Stimulated activated CD8-positive, alpha-beta memory T cell treated with anti-CD3 and anti-CD28 coated beads, Interleukin-15, amount 100 ng/mL, for 1 hour (primary cell): Measurements from ENCODE around the gene MEGF11.

Source experiments
- DNase-seq: peaks from one replicate; pipeline ENCODE4 v3.0.0-alpha.2; 2020; ENCODE audit warnings: low read depth

MEGF11 gene

DNA sequence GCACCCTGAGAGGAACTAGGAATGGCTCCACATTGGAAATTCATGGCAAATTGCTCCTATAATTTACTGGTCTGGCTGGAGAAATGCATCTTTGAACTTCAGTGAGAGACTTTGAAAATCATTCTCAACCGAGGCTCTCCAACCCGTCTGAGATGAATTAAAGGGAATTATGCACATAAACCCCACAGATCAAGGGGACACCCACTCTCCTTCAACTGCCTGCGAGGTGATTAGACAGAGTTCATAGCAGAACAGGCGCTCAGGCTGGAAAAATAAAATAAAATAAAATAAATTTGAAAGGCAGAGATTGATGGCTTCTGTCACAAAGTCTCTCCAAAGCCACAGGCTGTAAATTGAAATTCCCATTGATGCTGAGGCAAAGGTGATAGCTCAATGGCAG is 37.7 kb downstream of the MEGF11 start:
- no peak for DNase-seq

- no peak for DNase-seq
Measured at GRCh38 chr15:66214246-66214645, 39.3 kb downstream of the MEGF11 start.

DNA sequence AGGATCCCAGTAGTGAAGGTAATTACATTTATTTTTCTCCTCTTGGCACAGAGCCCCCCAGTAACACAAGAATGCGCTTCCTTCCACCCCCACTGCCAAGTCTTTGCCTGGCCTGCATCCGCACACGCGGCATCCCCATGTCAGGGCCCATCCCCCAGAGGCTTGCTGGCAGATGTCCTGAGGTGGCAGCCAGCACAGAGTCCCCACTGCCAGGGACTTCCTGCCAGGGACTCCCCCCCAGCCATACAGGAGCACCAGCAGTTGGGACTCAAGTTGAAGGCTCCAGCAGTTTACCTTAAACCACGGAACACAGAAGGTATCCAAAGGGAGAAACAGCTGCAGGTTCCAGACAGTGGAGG is 41.0 kb downstream of the MEGF11 start:
- no peak for DNase-seq

DNA sequence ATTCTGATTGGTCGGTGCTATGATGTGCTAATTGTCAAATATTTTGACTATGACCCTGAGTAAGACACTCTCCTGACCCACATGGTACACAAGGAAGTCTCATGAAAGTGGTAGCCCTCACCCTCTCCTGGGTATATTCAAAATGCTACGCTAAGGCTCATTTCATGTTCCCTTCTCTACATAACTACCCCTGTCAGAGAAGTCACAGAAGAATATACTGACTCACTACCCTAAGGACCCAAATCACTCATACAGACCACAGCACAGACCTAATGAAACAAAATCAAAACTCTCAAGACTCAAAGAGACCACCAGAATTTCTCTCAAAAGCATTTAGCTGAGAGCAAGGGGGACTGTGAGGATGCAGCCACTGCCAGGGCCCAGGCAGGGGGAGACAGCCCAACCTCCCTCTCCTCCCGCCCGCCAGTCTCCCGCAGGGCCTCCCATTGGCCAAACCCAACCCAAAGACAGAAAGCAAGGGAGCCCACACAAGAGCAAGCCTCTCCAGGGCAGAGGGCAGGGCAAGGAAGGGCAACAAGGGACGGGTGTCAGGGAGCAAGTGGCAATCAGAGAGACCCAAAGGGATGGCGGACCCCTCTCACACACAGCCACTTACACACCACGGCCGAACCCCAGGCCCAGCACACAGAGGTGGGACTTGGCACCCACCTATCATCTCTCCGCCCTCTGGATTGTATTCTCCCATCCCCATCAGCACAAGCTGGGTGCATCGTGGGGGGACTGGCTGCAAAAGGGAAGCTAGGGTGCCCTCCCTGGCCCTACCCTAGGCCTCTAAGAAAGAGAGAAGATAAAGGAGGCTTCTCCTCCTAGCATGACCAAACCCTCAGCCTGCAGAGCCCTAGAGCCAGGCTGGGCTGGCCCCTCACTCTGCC is 41.6 kb downstream of the MEGF11 start:
- no peak for DNase-seq

- no peak for DNase-seq
Measured at GRCh38 chr15:66210684-66211083, 42.9 kb downstream of the MEGF11 start.

GRCh38 chr15:66198757-66199156 is 54.8 kb downstream of the MEGF11 start:
- DNase-seq = no peak

DNA sequence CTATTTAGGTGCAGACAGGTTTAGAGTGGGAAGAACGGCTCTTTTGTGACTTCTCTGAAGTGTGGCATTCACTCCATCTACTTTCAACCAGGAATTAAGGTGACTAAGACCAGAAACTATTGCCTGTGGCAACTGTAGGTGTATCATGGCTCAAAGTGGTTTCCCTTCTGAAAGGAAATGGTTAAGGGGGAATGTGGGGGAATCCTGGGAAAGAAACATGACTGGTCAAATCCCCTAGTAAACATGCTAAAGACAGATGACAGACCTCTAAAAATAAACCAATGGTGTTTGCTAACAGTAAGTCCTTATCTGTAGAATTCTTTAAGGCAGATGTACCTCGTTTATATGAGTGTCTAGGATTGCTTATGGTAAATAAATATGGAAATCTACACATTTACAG is 56.9 kb downstream of the MEGF11 start:
- DNase-seq = no peak

DNA sequence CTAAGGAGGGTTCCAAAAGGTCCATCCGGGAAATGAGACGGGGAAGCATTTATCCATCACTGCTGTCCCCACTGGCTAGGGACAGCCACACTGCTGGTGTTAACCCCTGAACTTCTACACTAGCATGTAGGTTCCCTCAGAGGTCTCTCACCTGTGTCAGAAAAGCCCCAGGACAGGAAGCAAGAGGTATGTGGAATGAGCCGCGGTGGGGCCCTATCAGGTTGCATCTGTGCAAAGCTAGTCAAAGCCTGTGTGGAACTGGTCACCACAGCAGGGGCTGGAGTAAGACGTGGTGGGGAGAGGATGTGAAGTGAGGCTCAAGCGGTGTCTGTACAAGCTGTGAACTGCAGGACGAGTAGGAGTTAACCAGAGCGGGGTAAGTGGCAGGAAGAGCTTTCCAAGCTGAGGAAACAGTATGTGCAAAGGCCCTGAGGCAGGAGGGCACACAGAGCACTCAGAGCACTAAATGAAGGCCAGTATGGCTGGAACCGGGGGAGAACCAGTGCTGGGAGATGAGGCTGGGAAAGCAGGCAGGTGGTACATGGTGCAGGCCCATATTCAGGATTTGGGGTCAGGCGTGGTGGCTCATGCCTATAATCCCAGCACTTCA is 57.8 kb downstream of the MEGF11 start:
- DNase-seq = no peak

- no peak for DNase-seq
Measured at GRCh38 chr15:66193066-66193465, 60.5 kb downstream of the MEGF11 start.

GRCh38 chr15:66190746-66191145 is 62.8 kb downstream of the MEGF11 start:
- no peak for DNase-seq

DNA sequence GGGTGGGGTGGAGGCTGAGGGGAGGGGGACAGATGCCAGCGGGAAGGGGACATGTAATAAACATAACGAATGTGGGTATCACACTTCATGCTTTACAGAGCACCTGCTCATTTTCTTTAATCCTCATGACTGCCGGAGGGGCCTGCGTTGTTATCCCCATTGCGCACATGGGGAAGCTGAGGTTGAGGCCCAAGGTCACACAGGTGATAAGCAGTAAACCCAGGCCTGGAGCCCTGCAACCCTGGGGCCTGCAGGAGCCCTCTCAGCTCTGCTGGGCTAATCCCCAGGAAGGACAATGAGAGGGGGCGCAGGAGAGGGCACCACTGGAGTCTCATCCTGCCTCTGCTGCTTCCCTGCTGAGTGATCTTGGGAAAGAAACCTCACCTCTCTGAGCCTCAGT is 64.3 kb downstream of the MEGF11 start:
- no peak for DNase-seq

DNA sequence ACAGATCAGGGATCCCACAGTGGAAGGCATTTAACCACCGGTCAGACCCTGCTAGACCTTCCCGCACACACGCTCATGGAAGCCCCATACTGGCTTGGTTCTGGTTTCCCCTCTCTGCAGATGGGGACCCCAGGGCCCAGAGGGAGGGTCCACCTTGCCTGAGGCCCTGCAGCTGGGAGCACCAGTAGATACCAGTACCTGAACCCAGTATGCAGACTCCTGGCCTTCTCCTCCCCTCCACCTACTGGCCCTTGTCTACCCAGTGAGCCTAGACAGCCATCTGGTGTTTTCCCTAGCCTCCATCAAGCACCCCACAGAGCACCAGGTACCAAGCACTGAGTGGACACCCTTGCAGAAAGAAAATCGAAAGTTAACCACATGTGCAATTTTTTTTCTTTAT is 65.1 kb downstream of the MEGF11 start:
- DNase-seq = no peak

GRCh38 chr15:66187271-66187670 is 66.3 kb downstream of the MEGF11 start:
- DNase-seq = no peak

DNA sequence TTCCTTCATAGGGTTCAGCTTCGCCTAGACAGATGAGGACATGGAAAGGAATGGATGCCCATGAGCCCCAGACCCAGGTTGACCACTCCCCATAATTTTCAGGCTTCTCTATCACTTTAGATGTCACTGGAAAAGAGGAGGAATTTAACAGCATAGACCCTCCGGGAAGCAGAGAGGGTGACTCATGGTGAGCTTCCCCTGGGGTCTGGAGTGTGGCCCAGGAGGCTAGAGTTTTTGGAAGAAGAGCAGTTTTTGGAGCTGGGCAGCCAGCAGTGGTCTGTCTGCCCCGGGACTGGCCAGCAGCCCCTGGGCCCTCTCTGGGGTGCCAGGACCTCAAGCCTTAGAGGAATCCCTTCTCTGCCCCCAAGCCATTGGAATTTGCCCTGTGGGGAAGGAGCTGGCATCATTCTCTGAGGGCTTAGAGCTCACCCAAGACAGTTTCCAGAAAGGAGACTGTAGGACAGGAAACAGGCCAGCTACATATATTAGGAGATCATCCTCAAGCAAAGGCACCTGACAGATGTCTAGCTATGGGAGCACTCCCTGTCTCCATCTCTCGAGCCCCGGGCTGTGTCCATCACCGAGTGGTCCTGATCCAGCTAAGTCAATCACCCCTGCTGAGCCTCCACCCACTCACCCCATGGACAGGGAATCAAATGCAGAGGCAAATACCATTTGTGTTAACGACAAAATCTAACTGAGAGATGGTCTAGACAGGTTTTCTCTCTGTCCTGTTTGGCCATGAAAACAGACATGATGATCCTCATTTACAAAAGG is 67.3 kb downstream of the MEGF11 start:
- no peak for DNase-seq

GRCh38 chr15:66184936-66185790 is 68.4 kb downstream of the MEGF11 start:
- no peak for DNase-seq

DNA sequence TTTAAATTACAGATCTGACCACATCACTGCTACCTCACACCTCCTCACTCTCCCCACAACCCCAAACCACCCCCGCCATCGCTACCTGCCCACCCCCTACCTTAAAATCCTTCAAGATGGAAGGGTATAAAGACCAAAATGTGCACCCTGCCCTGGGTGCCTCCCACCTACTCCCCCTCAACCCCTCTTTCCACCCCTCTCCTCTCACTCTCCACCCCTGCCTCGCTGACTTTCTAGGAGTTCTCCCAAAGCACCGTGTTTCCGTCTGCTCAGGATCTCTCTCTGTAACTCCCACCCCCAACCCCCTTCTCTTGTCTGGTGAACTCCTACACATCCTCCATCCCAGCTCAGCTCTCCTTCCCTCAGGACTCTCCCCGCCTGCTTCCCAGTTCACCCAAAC is 69.1 kb downstream of the MEGF11 start:
- no peak for DNase-seq

DNA sequence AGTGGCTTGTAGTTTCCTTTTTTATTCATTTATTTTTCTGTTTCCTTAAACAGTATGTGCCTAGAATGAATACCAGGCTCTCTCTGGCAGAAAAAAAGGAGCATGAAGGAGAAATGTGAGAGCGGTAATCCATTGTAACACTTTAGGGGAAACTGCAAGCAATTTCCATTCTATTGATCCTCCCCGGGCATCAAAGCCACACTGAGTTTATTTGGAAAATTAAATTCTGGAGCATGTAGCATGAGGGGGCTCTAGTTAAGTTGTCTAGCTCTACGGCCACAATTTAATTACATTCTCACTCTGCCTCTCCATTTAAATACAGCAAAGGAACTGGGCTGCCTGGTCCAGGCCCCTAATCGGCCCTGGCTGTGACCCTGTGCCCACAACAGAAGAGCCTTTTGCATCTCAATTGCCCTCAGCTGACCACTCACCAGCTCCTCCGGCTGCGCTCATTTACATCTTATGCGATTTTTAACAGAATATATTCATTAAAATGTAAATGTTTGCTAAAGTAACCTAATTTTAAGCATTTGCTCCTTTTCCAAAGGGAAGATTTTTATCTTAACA is 72.9 kb downstream of the MEGF11 start:
- no peak for DNase-seq

- DNase-seq = no peak
Measured at GRCh38 chr15:66178531-66178910, 75.0 kb downstream of the MEGF11 start.

DNA sequence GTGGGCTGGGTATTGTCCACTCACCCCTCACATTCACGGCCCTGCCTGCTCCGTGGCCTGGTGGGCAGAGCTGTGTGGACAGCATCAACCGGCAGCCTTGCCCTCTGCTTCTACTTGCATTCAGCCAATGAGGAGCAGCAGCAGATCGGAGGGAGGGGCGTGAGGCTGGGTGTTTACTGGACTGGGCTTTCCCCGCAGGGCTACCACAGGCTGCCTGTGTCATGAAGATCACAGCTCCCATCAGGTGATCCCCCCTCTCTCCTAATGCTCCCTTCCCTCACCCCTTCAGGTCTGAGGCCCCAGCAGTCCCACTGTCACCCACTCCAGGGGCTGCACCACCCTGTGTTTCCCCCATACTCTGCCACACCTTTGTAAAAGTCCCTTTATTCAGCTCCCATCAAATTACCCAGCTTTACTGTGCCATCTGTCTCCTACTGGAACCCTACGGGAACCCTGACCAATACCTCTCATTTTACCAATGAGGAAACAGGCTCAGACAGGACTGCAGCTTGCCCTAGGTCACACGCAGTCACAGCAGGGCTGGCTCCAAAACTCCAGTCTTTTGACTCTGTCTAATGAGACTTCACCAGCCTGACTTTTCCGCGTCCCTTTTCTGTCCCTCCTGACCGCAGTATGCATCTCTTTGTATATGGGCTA is 81.1 kb downstream of the MEGF11 start:
- no peak for DNase-seq

DNA sequence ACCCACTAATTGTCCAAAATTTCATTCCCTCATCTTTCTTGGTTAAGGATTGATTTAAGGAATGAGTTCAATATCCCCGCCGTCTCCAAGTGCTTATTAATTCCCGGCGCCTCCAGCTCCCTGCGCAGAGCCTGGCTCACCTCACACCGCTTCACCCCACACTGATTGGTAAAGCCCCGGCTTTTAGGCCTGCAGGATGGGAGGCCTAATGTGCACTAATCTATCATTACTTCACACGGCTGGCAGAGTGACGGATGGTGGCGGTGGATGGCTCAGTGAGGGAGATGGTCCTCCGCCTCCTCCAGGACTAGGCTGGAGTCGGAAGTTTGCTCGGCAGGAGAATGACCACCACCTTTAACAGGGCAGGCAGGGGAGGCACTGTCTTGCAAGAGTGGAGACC is 81.7 kb downstream of the MEGF11 start:
- DNase-seq = no peak

- DNase-seq = no peak
Measured at GRCh38 chr15:66170716-66171115, 82.8 kb downstream of the MEGF11 start.
